Right lobe of liver (tissue), 4 donors: ENCODE results near the gene AKAP3.

ENCODE experiments used
- POLR2A ChIP-seq: fragments of 450-650 bp; IDR thresholded peaks from one replicate; pipeline ENCODE4 v1.6.1; 2017; ENCODE audit warnings: antibody characterized with exemption, mild to moderate bottlenecking
- TF ChIP-seq, protein P1 (sequence below), 4 donors: fragments of 200-600 bp in 3 of 4; fragments of 450-650 bp in 1 of 4; IDR thresholded peaks; one replicate each; pipeline versions ENCODE4 v1.5.1 to v1.8.0; 2016 to 2022; ENCODE audit warnings: antibody characterized with exemption in 4 of 4, mild to moderate bottlenecking in 2 of 4
- donor health status: DM: no; HTN: no; CAD: no.
- donor health status: DM: no; HTN: no; CAD: no.
- donor health status: DM: no; HTN: yes; CAD: no.

DNA sequence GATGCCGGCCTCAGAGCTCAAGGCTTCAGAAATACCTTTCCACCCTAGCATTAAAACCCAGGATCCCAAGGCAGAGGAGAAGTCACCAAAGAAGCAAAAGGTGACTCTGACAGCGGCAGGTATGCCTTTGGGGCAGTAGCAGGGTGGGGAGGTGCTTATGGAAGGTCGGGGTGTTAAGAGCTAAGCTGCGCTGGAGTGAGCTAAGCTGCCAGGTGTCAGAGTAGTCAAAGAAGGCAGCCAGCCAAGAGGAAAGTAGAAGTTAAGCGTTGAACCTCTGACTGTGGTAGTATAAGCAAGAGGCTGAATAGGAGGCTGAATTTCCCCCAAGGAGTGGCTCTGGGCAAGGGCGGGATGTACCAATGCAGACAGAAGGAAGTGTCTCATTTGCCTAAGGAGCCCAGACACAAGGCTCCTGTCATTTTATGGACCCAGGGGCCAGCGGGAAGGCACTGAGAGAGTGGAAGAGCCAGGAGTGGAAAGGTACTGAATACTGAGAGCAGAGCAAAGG is 57.6 kb downstream of the AKAP3 start:
- TF ChIP-seq, protein P1, sequence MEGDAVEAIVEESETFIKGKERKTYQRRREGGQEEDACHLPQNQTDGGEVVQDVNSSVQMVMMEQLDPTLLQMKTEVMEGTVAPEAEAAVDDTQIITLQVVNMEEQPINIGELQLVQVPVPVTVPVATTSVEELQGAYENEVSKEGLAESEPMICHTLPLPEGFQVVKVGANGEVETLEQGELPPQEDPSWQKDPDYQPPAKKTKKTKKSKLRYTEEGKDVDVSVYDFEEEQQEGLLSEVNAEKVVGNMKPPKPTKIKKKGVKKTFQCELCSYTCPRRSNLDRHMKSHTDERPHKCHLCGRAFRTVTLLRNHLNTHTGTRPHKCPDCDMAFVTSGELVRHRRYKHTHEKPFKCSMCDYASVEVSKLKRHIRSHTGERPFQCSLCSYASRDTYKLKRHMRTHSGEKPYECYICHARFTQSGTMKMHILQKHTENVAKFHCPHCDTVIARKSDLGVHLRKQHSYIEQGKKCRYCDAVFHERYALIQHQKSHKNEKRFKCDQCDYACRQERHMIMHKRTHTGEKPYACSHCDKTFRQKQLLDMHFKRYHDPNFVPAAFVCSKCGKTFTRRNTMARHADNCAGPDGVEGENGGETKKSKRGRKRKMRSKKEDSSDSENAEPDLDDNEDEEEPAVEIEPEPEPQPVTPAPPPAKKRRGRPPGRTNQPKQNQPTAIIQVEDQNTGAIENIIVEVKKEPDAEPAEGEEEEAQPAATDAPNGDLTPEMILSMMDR (IDR thresholded peaks at IDR 0.05), result no peak
- no peak for TF ChIP-seq POLR2A
